Prostate gland (tissue), 2 donors: ENCODE data around the gene PLCB4. TPM values are rescaled to one million over a fixed set of nuclear protein-coding genes. Genes with fewer than 3 reads are reported as not detected.

ENCODE experiments used
- DNase-seq: peaks from one replicate; pipeline ENCODE4 v3.0.0-alpha.2; 2019; ENCODE audit warnings: low spot score
- H3K27ac ChIP-seq, 2 donors: fragments of 200-600 bp; sonication (generic); 2 replicates each; pipeline ENCODE4 v1.5.1; 2017 to 2019
- H3K27me3 ChIP-seq: fragments of 200-600 bp; sonication (generic); replicated peaks from 2 replicates; pipeline ENCODE4 v1.5.1; 2019; ENCODE audit not compliant: insufficient read depth
- H3K36me3 ChIP-seq, 2 donors: fragments of 200-600 bp; sonication (generic); 1 replicate in 1 of 2; 2 replicates in 1 of 2; pipeline versions ENCODE4 v1.5.1 to v1.8.1; 2017 to 2019
- H3K4me1 ChIP-seq: fragments of 200-600 bp; sonication (generic); replicated peaks from 2 replicates; pipeline ENCODE4 v1.5.1; 2019
- H3K4me3 ChIP-seq, 2 donors: fragments of 200-600 bp; sonication (generic); 2 replicates each; pipeline ENCODE4 v1.5.1; 2017 to 2019
- H3K9me3 ChIP-seq: fragments of 200-600 bp; sonication (generic); 2 replicates; pipeline ENCODE4 v1.5.1; 2017
- POLR2A ChIP-seq: fragments of 450-650 bp; IDR thresholded peaks from one replicate; pipeline ENCODE4 v1.6.1; 2016; ENCODE audit warnings: antibody characterized with exemption, mild to moderate bottlenecking
- POLR2AphosphoS5 ChIP-seq: sonication (generic); formaldehyde crosslinking; IDR thresholded peaks from one replicate; pipeline ENCODE4 v1.6.1; 2017; ENCODE audit warnings: antibody characterized with exemption
- WGBS: methylation state at CpG from one replicate; pipeline ENCODE4 v1.1.5; 2018; 5-methylcytosine and 5-hydroxymethylcytosine counted together
- intact Hi-C: fragments of 100-400 bp; cut with DNase I; formaldehyde crosslinking; loops from one replicate; pipeline ENCODE4 v1.14.2; 2022
- total RNA-seq, 2 donors: library from RNA; depleted of rRNA; stranded (reverse); fragments of >200 nt; gene quantifications; one replicate each; pipeline ENCODE4 v1.1.0, GENCODE V29; 2016
- TF ChIP-seq, protein P1 (sequence below), 4 experiments: fragments of 200-600 bp in 2 of 4; fragments of 450-650 bp in 2 of 4; sonication (generic) in 2 of 4; IDR thresholded peaks; 1 replicate in 3 of 4; 2 replicates in 1 of 4; pipeline ENCODE4 v1.5.1; 2016 to 2019; ENCODE audit warnings: antibody characterized with exemption in 4 of 4, mild to moderate bottlenecking in 2 of 4, moderate library complexity in 2 of 4

The PLCB4 gene
- total RNA-seq, 2 donors from 2014 or later = 9.1 to 11.6 TPM

DNA sequence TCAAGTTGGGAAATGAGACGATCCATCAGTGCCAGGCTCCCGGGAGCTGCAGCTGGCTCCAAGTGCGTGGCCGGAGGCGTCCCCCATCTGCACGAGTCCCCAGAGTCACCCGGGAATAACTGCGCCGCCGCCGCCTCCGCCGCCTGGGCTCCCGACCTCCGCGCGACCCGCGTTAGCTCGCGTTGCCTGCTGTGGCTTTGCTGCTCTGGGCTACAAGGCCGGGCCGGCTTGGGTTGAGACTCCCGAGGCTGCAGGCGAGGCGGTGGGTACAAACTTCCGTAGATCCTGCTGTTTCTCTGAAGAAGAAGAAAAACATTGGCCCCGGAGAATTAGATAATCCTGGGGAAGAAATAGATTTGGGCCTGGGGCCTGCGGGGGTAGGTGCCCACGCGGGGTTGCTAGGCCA lies 438.1 kb downstream of the PLCB4 start:
- TF ChIP-seq POLR2A = no peak
- TF ChIP-seq, protein P1, sequence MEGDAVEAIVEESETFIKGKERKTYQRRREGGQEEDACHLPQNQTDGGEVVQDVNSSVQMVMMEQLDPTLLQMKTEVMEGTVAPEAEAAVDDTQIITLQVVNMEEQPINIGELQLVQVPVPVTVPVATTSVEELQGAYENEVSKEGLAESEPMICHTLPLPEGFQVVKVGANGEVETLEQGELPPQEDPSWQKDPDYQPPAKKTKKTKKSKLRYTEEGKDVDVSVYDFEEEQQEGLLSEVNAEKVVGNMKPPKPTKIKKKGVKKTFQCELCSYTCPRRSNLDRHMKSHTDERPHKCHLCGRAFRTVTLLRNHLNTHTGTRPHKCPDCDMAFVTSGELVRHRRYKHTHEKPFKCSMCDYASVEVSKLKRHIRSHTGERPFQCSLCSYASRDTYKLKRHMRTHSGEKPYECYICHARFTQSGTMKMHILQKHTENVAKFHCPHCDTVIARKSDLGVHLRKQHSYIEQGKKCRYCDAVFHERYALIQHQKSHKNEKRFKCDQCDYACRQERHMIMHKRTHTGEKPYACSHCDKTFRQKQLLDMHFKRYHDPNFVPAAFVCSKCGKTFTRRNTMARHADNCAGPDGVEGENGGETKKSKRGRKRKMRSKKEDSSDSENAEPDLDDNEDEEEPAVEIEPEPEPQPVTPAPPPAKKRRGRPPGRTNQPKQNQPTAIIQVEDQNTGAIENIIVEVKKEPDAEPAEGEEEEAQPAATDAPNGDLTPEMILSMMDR (IDR thresholded peaks at IDR 0.05) = no peak
- peaks cover 6% of the 10 kb centered on the region for H3K27me3 ChIP-seq

DNA sequence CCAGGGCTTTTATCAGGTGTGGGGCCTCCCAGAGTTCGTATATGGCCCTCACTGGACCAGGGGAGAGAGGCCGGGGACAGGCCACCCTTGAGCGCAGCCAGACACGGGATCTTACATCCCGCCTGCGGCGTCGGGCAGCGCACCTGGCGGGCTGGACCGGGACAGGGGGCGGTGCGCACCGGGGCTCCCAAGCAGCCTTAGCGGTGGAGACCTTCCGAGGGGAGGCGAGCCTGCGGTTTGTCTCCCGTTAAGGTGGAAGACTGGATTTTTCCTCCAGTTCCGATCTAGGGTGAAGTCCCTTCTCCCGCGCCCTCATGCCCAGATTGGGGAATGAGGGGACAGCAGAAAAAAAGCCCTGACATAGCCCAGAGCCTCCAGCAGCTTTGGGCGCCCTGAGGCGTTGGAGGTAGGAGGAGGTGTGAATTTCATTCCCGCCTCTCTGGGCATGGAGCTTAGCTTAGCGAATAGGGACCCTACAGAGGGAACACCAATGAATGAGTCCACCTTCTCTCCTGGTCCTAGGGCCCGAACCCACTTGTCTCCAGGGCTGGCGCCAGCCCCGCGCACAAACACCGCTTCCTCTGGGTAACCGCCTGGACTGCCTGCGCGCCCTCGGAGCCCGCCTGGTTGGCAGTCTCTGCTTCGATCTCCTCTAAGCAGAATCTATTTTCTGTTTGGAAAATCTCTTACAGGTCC lies 438.8 kb downstream of the PLCB4 start:
- TF ChIP-seq, protein P1 (IDR thresholded peaks at IDR 0.05) = no peak
- TF ChIP-seq POLR2AphosphoS5 = no peak
- no peak for TF ChIP-seq POLR2A
- no peak overlapping the region for H3K27ac ChIP-seq
- WGBS = 14% methylated on average over 31 of the region's 37 CpGs
- peaks cover 6% of the 10 kb centered on the region for H3K27me3 ChIP-seq
- H3K4me3 ChIP-seq = no peak overlapping the region
- no peaks in the 10 kb centered on the region for H3K9me3 ChIP-seq
- intact Hi-C loops = no loop called here
- no peaks in the 10 kb centered on the region for H3K36me3 ChIP-seq
- no peaks in the 10 kb centered on the region for H3K4me1 ChIP-seq
- no peak for DNase-seq

More for the DNA sequence above, 438.1 kb downstream of the PLCB4 start:
- Histone ChIP-seq H3K9me3 (no peaks in the 10 kb centered on the region), H3K27ac (no peak overlapping the region), H3K4me3 (no peak overlapping the region), H3K4me1 (no peaks in the 10 kb centered on the region), H3K36me3 (no peaks in the 10 kb centered on the region)
- intact Hi-C loops = no loop called here
- DNase-seq = no peak
- WGBS = 26% methylated on average over 28 of the region's 31 CpGs

DNA sequence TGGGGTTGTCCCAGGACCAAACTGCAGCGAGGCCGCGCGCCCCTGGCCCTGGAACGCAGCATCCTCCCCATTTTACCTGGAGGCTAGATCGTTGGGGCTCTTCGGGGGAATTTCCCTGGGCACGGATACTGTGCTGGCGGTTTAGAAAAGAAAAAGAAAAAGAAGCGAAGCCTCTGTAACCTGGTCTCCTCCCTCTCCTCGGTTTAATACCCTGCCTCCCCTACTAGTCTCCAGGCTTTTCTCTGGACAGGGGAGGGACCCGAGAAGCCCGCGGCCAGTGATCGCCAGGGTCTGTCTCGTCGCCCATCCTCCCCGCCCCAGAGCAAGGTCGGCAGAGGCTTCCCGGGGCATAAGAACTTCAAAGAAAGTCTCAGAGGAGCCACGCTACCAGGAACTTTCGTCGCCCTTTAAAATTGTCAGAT lies 439.4 kb downstream of the PLCB4 start:
- intact Hi-C loops = no loop called here
- Histone ChIP-seq H3K36me3 (no peaks in the 10 kb centered on the region), H3K27ac (no peak overlapping the region), H3K27me3 (peaks cover 6% of the 10 kb centered on the region), H3K4me3 (no peak overlapping the region), H3K9me3 (no peaks in the 10 kb centered on the region), H3K4me1 (no peaks in the 10 kb centered on the region)
- no peak for DNase-seq
- WGBS = 6% methylated on average over 23 of the region's 23 CpGs
- TF ChIP-seq, protein P1 (IDR thresholded peaks at IDR 0.05) = no peak
- TF ChIP-seq POLR2A (no peak), POLR2AphosphoS5 (no peak)

DNA sequence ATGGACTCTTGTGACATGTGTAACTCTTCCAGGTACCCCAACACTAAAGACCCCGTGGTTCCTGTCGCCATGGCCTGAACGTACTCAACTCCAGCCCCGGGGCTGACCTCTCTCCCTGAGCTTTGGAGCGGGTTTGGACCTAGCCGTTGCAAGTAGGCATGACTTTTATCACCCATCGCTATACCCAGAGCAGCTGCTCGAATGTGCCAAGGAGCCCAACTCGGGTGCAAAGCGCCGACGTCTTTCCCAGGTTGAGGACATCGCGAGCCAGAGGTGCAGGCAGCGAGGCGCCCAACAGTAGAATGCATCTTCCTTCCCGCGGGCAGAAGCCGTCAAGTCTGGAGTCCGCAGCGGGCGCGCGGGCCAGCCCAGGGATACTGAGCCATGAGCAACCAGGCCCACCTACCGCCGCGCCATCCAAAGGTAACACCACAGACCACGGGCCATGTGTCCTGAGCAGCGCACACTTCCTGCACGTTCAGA lies 439.9 kb downstream of the PLCB4 start:
- Histone ChIP-seq H3K36me3 (no peaks in the 10 kb centered on the region), H3K9me3 (no peaks in the 10 kb centered on the region), H3K27me3 (peaks cover 6% of the 10 kb centered on the region), H3K4me3 (no peak overlapping the region), H3K4me1 (no peaks in the 10 kb centered on the region), H3K27ac (no peak overlapping the region)
- DNase-seq = no peak
- TF ChIP-seq, protein P1 (IDR thresholded peaks at IDR 0.05) = no peak
- TF ChIP-seq POLR2A (no peak), POLR2AphosphoS5 (no peak)
- WGBS = 24% methylated on average over 19 of the region's 30 CpGs
- intact Hi-C loops = no loop called here

DNA sequence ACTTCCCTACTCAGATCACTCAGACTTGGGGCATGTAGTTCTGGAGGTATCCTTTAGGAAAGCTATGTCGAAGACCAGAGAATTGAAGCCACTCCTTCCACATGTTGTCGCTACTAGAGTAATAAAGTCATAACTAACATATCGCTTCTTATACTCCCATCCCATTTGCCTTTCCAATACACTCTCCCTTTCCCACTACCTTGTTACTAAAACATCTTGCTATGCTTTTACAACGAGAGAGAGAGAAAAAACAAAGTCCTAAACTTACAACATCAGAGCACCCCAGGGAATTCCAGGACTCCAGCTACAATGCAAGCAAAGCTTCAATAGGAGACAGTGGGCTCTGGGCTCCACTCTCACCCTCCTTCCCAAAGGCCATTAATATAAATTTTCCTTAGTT lies 440.4 kb downstream of the PLCB4 start:
- H3K4me3 ChIP-seq = no peak overlapping the region
- no peaks in the 10 kb centered on the region for H3K9me3 ChIP-seq
- no peak for DNase-seq
- intact Hi-C loops = no loop called here
- no peaks in the 10 kb centered on the region for H3K4me1 ChIP-seq
- TF ChIP-seq POLR2A = no peak
- TF ChIP-seq POLR2AphosphoS5 = no peak
- TF ChIP-seq, protein P1 (IDR thresholded peaks at IDR 0.05) = no peak
- no peak overlapping the region for H3K27ac ChIP-seq
- H3K36me3 ChIP-seq = no peaks in the 10 kb centered on the region
- H3K27me3 ChIP-seq = peaks cover 6% of the 10 kb centered on the region
- WGBS = 56% methylated on average over 4 of the region's 4 CpGs
